IMR-90 (cell line): ENCODE data around the gene PPP1R1A. TPM values are rescaled to one million over a fixed set of nuclear protein-coding genes. Genes with fewer than 3 reads are reported as not detected.

Experiments
- ATAC-seq: fragments of 200-7000 bp; cut with Tn5 transposase; 2 replicates; pipeline ENCODE4 v1.9.1; 2020; ENCODE audit warnings: low read depth, mild to moderate bottlenecking, moderate library complexity
- BruUV-seq: library from RNA; stranded (reverse); fragments of 400-500 nt; replicated peaks from 2 replicates; lab custom pipeline; 2021; lab: Mats Ljungman, UMichigan
- CTCF ChIA-PET: fragments of 300-600 bp; formaldehyde crosslinking; extraction: SDS; loops from one replicate; lab custom pipeline; 2021; ENCODE audit warnings: antibody characterized with exemption; lab: Yijun Ruan, JAX
- POLR2A ChIA-PET: fragments of 300-600 bp; sonication (Branson Sonifier 250); formaldehyde crosslinking; loops from one replicate; lab custom pipeline; 2022; ENCODE audit warnings: antibody characterized with exemption; ENCODE audit not compliant: unreplicated experiment; lab: Charles Lee
- DNase-seq: peaks from one replicate; pipeline ENCODE4 v3.0.0; 2013
- H2AFZ ChIP-seq: replicated peaks from 2 replicates; pipeline ENCODE3; 2013; ENCODE audit warnings: low read length, mild to moderate bottlenecking; ENCODE audit not compliant: poor library complexity
- H2AK5ac ChIP-seq: 2 replicates; pipeline ENCODE4 v1.6.1; 2013; ENCODE audit warnings: low read depth, low read length, inconsistent platforms
- H2AK9ac ChIP-seq: replicated peaks from 2 replicates; pipeline ENCODE3; 2013; ENCODE audit warnings: mild to moderate bottlenecking, low read depth, low read length, moderate library complexity; ENCODE audit not compliant: poor library complexity
- H2BK120ac ChIP-seq: 2 replicates; pipeline ENCODE4 v1.6.1; 2013; ENCODE audit warnings: low read depth, low read length, inconsistent platforms
- H2BK15ac ChIP-seq: 3 replicates; pipeline ENCODE4 v1.6.1; 2013; ENCODE audit warnings: low read depth, low read length, inconsistent platforms
- H2BK20ac ChIP-seq: 2 replicates; pipeline ENCODE4 v1.6.1; 2013; ENCODE audit warnings: low read depth, mild to moderate bottlenecking, inconsistent platforms, low read length, moderate library complexity
- H2BK5ac ChIP-seq: 2 replicates; pipeline ENCODE4 v1.6.1; 2013; ENCODE audit warnings: mild to moderate bottlenecking, low read depth, low read length, inconsistent platforms; ENCODE audit not compliant: poor library complexity, severe bottlenecking
- H3K14ac ChIP-seq: replicated peaks from 2 replicates; pipeline ENCODE4 v1.6.1; 2013; ENCODE audit warnings: low read depth, low read length, inconsistent platforms
- H3K18ac ChIP-seq: 2 replicates; pipeline ENCODE4 v1.6.1; 2013; ENCODE audit warnings: low read depth, low read length, control low read depth
- H3K23ac ChIP-seq: 2 replicates; pipeline ENCODE4 v1.6.1; 2013; ENCODE audit warnings: low read depth, low read length, inconsistent platforms
- H3K27ac ChIP-seq: 2 replicates; pipeline ENCODE4 v1.5.1; 2013; ENCODE audit warnings: mild to moderate bottlenecking, control low read depth, low read length; ENCODE audit not compliant: insufficient read depth
- H3K27me3 ChIP-seq: 2 replicates; pipeline ENCODE4 v1.6.1; 2013; ENCODE audit warnings: low read length; ENCODE audit not compliant: control insufficient read depth, insufficient read depth
- H3K36me3 ChIP-seq: 2 replicates; pipeline ENCODE4 v1.6.1; 2013; ENCODE audit warnings: low read length, mixed read lengths; ENCODE audit not compliant: control insufficient read depth, insufficient read depth
- H3K4ac ChIP-seq: 2 replicates; pipeline ENCODE4 v1.6.1; 2013; ENCODE audit warnings: low read depth, low read length, inconsistent platforms
- H3K4me1 ChIP-seq: 2 replicates; pipeline ENCODE4 v1.6.1; 2013; ENCODE audit warnings: low read length, mixed read lengths; ENCODE audit not compliant: control insufficient read depth, insufficient read depth
- H3K4me2 ChIP-seq: 2 replicates; pipeline ENCODE4 v1.6.1; 2013; ENCODE audit warnings: low read depth, mild to moderate bottlenecking, control low read depth, low read length, moderate library complexity
- H3K4me3 ChIP-seq: 2 replicates; pipeline ENCODE4 v1.5.1; 2013; ENCODE audit warnings: low read depth, mild to moderate bottlenecking, control low read depth, low read length, moderate library complexity; ENCODE audit not compliant: insufficient read depth
- H3K56ac ChIP-seq: 2 replicates; pipeline ENCODE4 v1.6.1; 2013; ENCODE audit warnings: low read length, inconsistent platforms; ENCODE audit not compliant: insufficient read depth; ENCODE audit errors: extremely low read depth
- H3K79me1 ChIP-seq, 2 experiments: 2 replicates each; pipeline ENCODE4 v1.6.1; 2013; ENCODE audit warnings: low read length in 2 of 2, inconsistent platforms in 1 of 2, low read depth in 1 of 2
- H3K9ac ChIP-seq: 2 replicates; pipeline ENCODE4 v1.6.1; 2013; ENCODE audit warnings: low read depth, low read length, control low read depth
- H3K9me1 ChIP-seq: 2 replicates; pipeline ENCODE4 v1.6.1; 2013; ENCODE audit warnings: low read length, inconsistent platforms; ENCODE audit not compliant: insufficient read depth
- H3K9me3 ChIP-seq: 2 replicates; pipeline ENCODE4 v1.6.1; 2013; ENCODE audit warnings: low read length; ENCODE audit not compliant: control insufficient read depth, insufficient read depth
- H4K20me1 ChIP-seq: 2 replicates; pipeline ENCODE4 v1.6.1; 2013; ENCODE audit warnings: low read length, inconsistent platforms; ENCODE audit not compliant: insufficient read depth
- H4K5ac ChIP-seq: 2 replicates; pipeline ENCODE4 v1.6.1; 2013; ENCODE audit warnings: mild to moderate bottlenecking, low read depth, low read length, control low read depth
- H4K8ac ChIP-seq, 2 experiments: 2 replicates each; pipeline ENCODE4 v1.6.1; 2013; ENCODE audit warnings: low read depth in 2 of 2, low read length in 2 of 2, control low read depth in 1 of 2, inconsistent platforms in 1 of 2
- H4K91ac ChIP-seq: 2 replicates; pipeline ENCODE4 v1.6.1; 2013; ENCODE audit warnings: low read depth, low read length, inconsistent platforms; ENCODE audit not compliant: insufficient read depth
- FOS ChIP-seq: fragments of 150-350 bp; IDR thresholded peaks from 2 replicates; pipeline ENCODE4 v1.6.1; 2016; ENCODE audit warnings: low read depth, low read length
- MAFK ChIP-seq: IDR thresholded peaks from 2 replicates; pipeline ENCODE4 v1.6.1; 2012; ENCODE audit warnings: low read depth, low read length, improper control_type of control experiment
- WGBS, 2 experiments: methylation state at CpG; one replicate each; pipeline versions ENCODE4 v1.1.5 to v1.1.7; 2013; ENCODE audit warnings: missing lambda C conversion rate in 2 of 2; ENCODE audit not compliant: insufficient read length in 1 of 2; ENCODE audit errors: extremely low coverage in 2 of 2; 5-methylcytosine and 5-hydroxymethylcytosine counted together
- dilution Hi-C: fragments of 300-500 bp; cut with HindIII; formaldehyde crosslinking; loops from one replicate; pipeline ENCODE4 v1.14.3; 2018; ENCODE audit warnings: low sequenced_read_pairs; ENCODE audit not compliant: unreplicated experiment
- in situ Hi-C: fragments of 300-500 bp; cut with MboI; formaldehyde crosslinking; loops from 3 replicates; pipeline ENCODE4 v1.14.3; 2019; ENCODE audit warnings: low sequenced_read_pairs, inconsistent platforms, mixed read lengths
- intact Hi-C: fragments of 100-400 bp; cut with micrococcal nuclease; formaldehyde crosslinking; loops from 2 replicates; pipeline ENCODE4 v1.10.0; 2022
- polyA plus RNA-seq, 3 experiments: library from polyadenylated mRNA; depleted of rRNA; stranded (reverse); fragments of >200 nt; gene quantifications; 2 replicates each; pipeline ENCODE4 v1.2.3, GENCODE V29; 2012; ENCODE audit warnings: low replicate concordance in 1 of 3
- total RNA-seq: library from RNA; depleted of rRNA; stranded (reverse); fragments of >200 nt; gene quantifications from 2 replicates; pipeline ENCODE4 v1.2.3, GENCODE V29; 2012

PPP1R1A gene
- total and polyA plus RNA-seq, 2 of the 4 experiments (the other 2 are of a cell fraction) = not detected

DNA sequence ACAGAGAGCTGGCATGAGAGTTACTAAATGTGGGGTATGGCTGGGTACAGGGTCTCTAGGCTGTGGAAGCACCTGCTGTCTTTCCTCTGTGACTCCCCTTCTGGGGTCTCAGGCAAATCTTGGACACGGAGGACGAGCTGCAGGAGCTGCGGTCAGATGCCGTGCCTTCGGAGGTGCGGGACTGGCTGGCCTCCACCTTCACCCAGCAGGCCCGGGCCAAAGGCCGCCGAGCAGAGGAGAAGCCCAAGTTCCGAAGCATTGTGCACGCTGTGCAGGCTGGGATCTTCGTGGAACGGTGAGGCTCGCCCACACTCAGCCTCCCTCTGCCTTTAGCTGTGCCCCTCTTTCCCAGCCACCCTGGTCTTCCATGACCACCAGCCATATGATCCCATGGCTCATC, 19.4 kb downstream of the PPP1R1A start:
- no peaks in the 10 kb centered on the region for H3K36me3 ChIP-seq
- intact Hi-C loops = no loop called here
- H3K23ac ChIP-seq = no peak overlapping the region
- no peak overlapping the region for H2BK15ac ChIP-seq
- H3K18ac ChIP-seq = no peak overlapping the region
- no peaks in the 10 kb centered on the region for H3K9me1 ChIP-seq
- no peaks in the 10 kb centered on the region for H4K20me1 ChIP-seq
- H3K27me3 ChIP-seq = peaks cover 18% of the 10 kb centered on the region
- no peak overlapping the region for H3K4me2 ChIP-seq
- H3K4ac ChIP-seq = no peak overlapping the region
- H3K56ac ChIP-seq = no peak overlapping the region
- H2BK20ac ChIP-seq = no peak overlapping the region
- no peaks in the 10 kb centered on the region for H3K9me3 ChIP-seq
- DNase-seq (no peak), ATAC-seq (no peak)
- H4K5ac ChIP-seq = no peak overlapping the region
- no peak for TF ChIP-seq FOS
- no peak for TF ChIP-seq MAFK
- no peak overlapping the region for H2AFZ ChIP-seq
- no TSS peak for BruUV-seq
- no peak overlapping the region for H3K27ac ChIP-seq
- no peak overlapping the region for H4K8ac ChIP-seq
- H4K91ac ChIP-seq = no peak overlapping the region
- WGBS, 2 experiments = 72% methylated on average over 7 of the region's 14 CpGs; no CpG with 5 or more reads in 1 of the 2 experiments
- dilution Hi-C loops = no loop called here
- H2AK5ac ChIP-seq = no peak overlapping the region
- ChIA-PET POLR2A (no interaction called here), CTCF (interaction anchor here (1.0 kb wide), 1 partner anchor 11 kb away, joined by 3 read pairs; no protein-coding TSS in a partner anchor)
- no peak overlapping the region for H3K14ac ChIP-seq
- in situ Hi-C loops = no loop called here
- no peaks in the 10 kb centered on the region for H3K79me1 ChIP-seq
- no peak overlapping the region for H2BK120ac ChIP-seq
- no peak overlapping the region for H2BK5ac ChIP-seq
- H3K4me3 ChIP-seq = no peak overlapping the region
- H3K4me1 ChIP-seq = no peaks in the 10 kb centered on the region
- H2AK9ac ChIP-seq = no peak overlapping the region
- H3K9ac ChIP-seq = no peak overlapping the region
